PC-3 (cell line): ENCODE data around the gene ZDHHC24. TPM values are rescaled to one million over a fixed set of nuclear protein-coding genes. Genes with fewer than 3 reads are reported as not detected.

Experiments used
- ATAC-seq: fragments of 200-7000 bp; cut with Tn5 transposase; 2 replicates; pipeline ENCODE4 v1.9.1; 2020; ENCODE audit warnings: mild to moderate bottlenecking, moderate library complexity
- BruUV-seq: library from RNA; stranded (reverse); fragments of 400-500 nt; replicated peaks from 2 replicates; lab custom pipeline; 2021; lab: Mats Ljungman, UMichigan
- CTCF ChIA-PET: fragments of 300-600 bp; sonication (Branson Sonifier 250); formaldehyde crosslinking; loops from one replicate; lab custom pipeline; 2022; ENCODE audit warnings: antibody characterized with exemption; lab: Charles Lee
- POLR2A ChIA-PET: fragments of 300-600 bp; sonication (Branson Sonifier 250); formaldehyde crosslinking; loops from one replicate; lab custom pipeline; 2022; ENCODE audit warnings: antibody characterized with exemption; ENCODE audit not compliant: unreplicated experiment; lab: Charles Lee
- DNase-seq: peaks from one replicate; pipeline ENCODE4 v3.0.0-alpha.2; 2015
- H2AFZ ChIP-seq: fragments of 300-600 bp; sonication (generic); 2 replicates; pipeline ENCODE4 v1.6.0; 2016; ENCODE audit warnings: antibody characterized with exemption, low read length
- H3F3A ChIP-seq: fragments of 300-600 bp; sonication (generic); one replicate; pipeline ENCODE4 v1.6.0; 2017; ENCODE audit warnings: antibody characterized with exemption, low read length, control low read depth, mild to moderate bottlenecking; ENCODE audit not compliant: unreplicated experiment
- H3K27ac ChIP-seq: fragments of 300-600 bp; sonication (generic); 2 replicates; pipeline ENCODE4 v1.5.1; 2016; ENCODE audit warnings: mild to moderate bottlenecking, low read length
- H3K27me3 ChIP-seq: fragments of 300-600 bp; sonication (generic); 2 replicates; pipeline ENCODE4 v1.6.1; 2016; ENCODE audit warnings: low read length, mixed read lengths
- H3K36me3 ChIP-seq: fragments of 300-600 bp; sonication (generic); 2 replicates; pipeline ENCODE4 v1.6.1; 2016; ENCODE audit warnings: low read depth, mixed run types, low read length, mixed read lengths
- H3K4me1 ChIP-seq: fragments of 300-600 bp; sonication (generic); 2 replicates; pipeline ENCODE4 v1.5.1; 2016; ENCODE audit warnings: low read length; ENCODE audit not compliant: insufficient read depth
- H3K4me2 ChIP-seq: fragments of 300-600 bp; sonication (generic); 2 replicates; pipeline ENCODE4 v1.6.0; 2016; ENCODE audit warnings: low read length
- H3K4me3 ChIP-seq: fragments of 300-600 bp; sonication (generic); 2 replicates; pipeline ENCODE4 v1.5.1; 2016; ENCODE audit warnings: mild to moderate bottlenecking, low read length, mixed read lengths
- H3K79me2 ChIP-seq: fragments of 300-600 bp; sonication (generic); 2 replicates; pipeline ENCODE4 v1.6.1; 2017; ENCODE audit warnings: low read length, mixed read lengths
- H3K9ac ChIP-seq: fragments of 300-600 bp; sonication (generic); 2 replicates; pipeline ENCODE4 v1.6.0; 2016; ENCODE audit warnings: mild to moderate bottlenecking, low read length
- H3K9me2 ChIP-seq: fragments of 300-600 bp; sonication (generic); replicated peaks from 2 replicates; pipeline ENCODE4 v1.6.1; 2016; ENCODE audit warnings: mixed run types, low read length, mixed read lengths
- H3K9me3 ChIP-seq: fragments of 300-600 bp; sonication (generic); 2 replicates; pipeline ENCODE4 v1.6.1; 2016; ENCODE audit warnings: low read length, mixed read lengths
- H4K20me1 ChIP-seq: fragments of 300-600 bp; sonication (generic); 2 replicates; pipeline ENCODE4 v1.6.1; 2016; ENCODE audit warnings: low read length, mixed read lengths
- EZH2 ChIP-seq: fragments of 300-600 bp; sonication (generic); IDR thresholded peaks from one replicate; pipeline ENCODE4 v1.6.1; 2017; ENCODE audit warnings: antibody characterized with exemption, mild to moderate bottlenecking, low read length; ENCODE audit not compliant: unreplicated experiment
- EZH2phosphoT487 ChIP-seq: fragments of 300-600 bp; sonication (generic); IDR thresholded peaks from 2 replicates; pipeline ENCODE4 v1.6.1; 2018; ENCODE audit warnings: mild to moderate bottlenecking, antibody characterized with exemption, low read length, borderline replicate concordance
- intact Hi-C: fragments of 100-400 bp; cut with micrococcal nuclease; formaldehyde crosslinking; loops from 2 replicates; pipeline ENCODE4 v1.9.0; 2023
- total RNA-seq: library from RNA; depleted of rRNA; stranded (reverse); fragments of >200 nt; gene quantifications from 2 replicates; pipeline ENCODE4 v1.2.3, GENCODE V29; 2014
- TF ChIP-seq, protein P1 (sequence below): fragments of 300-600 bp; sonication (generic); conservative IDR thresholded peaks from 2 replicates; pipeline ENCODE4 v1.5.1; 2017; ENCODE audit warnings: antibody characterized with exemption, low read depth, mild to moderate bottlenecking, low read length

ZDHHC24 gene
- total RNA-seq, 1 experiment from 2014 or later = 15.1 TPM

DNA sequence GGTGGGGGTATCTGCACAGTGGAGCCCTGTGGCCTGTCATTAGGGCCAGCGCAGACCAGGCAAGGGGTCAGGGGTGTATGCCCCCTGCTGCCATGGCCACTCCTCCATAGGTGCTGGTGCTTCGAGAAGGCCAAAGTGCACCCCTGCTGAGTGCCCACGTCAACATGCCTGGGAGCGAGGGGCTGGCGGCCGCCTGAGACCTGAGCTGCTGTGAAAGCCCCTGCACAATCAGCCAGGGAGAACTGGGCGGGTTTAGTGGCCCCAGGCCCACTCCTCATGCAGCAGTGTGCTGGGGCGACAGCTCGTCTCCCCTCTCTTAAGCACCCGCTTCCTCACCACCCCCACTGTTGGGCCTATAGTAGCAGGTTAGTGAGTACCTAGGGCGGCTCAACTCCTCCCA is 14.0 kb downstream of the ZDHHC24 start:
- H3K27ac ChIP-seq = no peak overlapping the region
- H4K20me1 ChIP-seq = no peaks in the 10 kb centered on the region
- no peaks in the 10 kb centered on the region for H3K27me3 ChIP-seq
- TF ChIP-seq EZH2 (no peak), EZH2phosphoT487 (no peak)
- TF ChIP-seq, protein P1, sequence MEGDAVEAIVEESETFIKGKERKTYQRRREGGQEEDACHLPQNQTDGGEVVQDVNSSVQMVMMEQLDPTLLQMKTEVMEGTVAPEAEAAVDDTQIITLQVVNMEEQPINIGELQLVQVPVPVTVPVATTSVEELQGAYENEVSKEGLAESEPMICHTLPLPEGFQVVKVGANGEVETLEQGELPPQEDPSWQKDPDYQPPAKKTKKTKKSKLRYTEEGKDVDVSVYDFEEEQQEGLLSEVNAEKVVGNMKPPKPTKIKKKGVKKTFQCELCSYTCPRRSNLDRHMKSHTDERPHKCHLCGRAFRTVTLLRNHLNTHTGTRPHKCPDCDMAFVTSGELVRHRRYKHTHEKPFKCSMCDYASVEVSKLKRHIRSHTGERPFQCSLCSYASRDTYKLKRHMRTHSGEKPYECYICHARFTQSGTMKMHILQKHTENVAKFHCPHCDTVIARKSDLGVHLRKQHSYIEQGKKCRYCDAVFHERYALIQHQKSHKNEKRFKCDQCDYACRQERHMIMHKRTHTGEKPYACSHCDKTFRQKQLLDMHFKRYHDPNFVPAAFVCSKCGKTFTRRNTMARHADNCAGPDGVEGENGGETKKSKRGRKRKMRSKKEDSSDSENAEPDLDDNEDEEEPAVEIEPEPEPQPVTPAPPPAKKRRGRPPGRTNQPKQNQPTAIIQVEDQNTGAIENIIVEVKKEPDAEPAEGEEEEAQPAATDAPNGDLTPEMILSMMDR = no peak
- no peak for ATAC-seq
- H2AFZ ChIP-seq = no peak overlapping the region
- no peaks in the 10 kb centered on the region for H3K4me1 ChIP-seq
- DNase-seq = no peak
- H3K9ac ChIP-seq = no peak overlapping the region
- ChIA-PET POLR2A (interaction anchor here (0.6 kb wide), 1 partner anchor 65 kb away, joined by 4 read pairs; the partner anchor contains the start of gene PELI3), CTCF (no interaction called here)
- H3F3A ChIP-seq = no peaks in the 10 kb centered on the region
- intact Hi-C loops = no loop called here
- H3K79me2 ChIP-seq = no peaks in the 10 kb centered on the region
- H3K9me3 ChIP-seq = no peaks in the 10 kb centered on the region
- no TSS peak for BruUV-seq
- H3K4me3 ChIP-seq = no peak overlapping the region
- no peak overlapping the region for H3K4me2 ChIP-seq
- no peaks in the 10 kb centered on the region for H3K9me2 ChIP-seq
- no peaks in the 10 kb centered on the region for H3K36me3 ChIP-seq

DNA sequence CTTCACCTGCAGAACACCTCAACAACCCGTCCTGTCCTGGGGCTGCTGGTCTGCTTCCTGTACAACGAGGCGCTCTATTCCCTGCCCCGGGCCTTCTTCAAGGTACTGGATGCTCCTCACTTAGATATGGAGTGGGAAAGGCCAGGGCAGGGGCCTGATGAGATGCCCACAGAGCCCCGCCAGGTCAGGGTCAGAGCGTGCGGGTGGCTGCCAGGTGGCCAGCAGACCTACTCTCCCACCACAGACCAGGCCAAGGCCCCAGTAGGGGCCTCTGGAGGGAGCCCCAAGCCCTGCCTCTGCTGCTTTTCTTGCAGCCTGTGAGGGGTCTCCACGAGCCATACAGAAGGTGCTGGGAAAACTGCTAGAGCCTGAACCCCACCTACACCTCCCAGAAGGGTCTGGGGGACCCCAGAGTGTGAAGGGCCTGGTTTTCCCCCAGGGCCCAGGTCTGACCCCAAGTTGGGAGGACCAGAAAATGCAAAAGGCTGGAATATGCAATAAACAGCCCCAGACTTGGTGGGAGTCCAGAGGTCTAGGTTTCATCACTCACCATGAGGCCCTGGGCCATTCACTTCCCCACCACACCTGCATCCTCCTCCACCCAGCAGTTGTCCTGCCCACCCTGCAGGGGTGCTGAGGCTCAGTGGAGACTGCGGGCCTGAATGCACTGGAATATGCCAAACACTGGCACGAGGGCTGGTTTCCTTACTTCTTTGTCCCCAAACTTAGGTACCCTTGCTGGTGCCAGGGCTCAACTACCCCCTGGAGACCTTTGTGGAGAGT is 14.7 kb downstream of the ZDHHC24 start:
- no peak for TF ChIP-seq EZH2phosphoT487
- TF ChIP-seq, protein P1 = no peak
- no peak for TF ChIP-seq EZH2
- H3K9me2 ChIP-seq = no peaks in the 10 kb centered on the region
- intact Hi-C loops = no loop called here
- H3K4me1 ChIP-seq = no peaks in the 10 kb centered on the region
- no peaks in the 10 kb centered on the region for H3F3A ChIP-seq
- no peak for DNase-seq
- no peaks in the 10 kb centered on the region for H4K20me1 ChIP-seq
- CTCF ChIA-PET = no interaction called here
- H2AFZ ChIP-seq = no peak overlapping the region
- H3K27ac ChIP-seq = no peak overlapping the region
- H3K79me2 ChIP-seq = no peaks in the 10 kb centered on the region
- POLR2A ChIA-PET = interaction anchor here (0.6 kb wide), 1 partner anchor 64 kb away, joined by 4 read pairs; the partner anchor contains the start of gene PELI3
- H3K9ac ChIP-seq = no peak overlapping the region
- no peaks in the 10 kb centered on the region for H3K36me3 ChIP-seq
- no TSS peak for BruUV-seq
- no peaks in the 10 kb centered on the region for H3K27me3 ChIP-seq
- ATAC-seq = no peak
- H3K9me3 ChIP-seq = no peaks in the 10 kb centered on the region
- H3K4me2 ChIP-seq = no peak overlapping the region
- H3K4me3 ChIP-seq = no peak overlapping the region

DNA sequence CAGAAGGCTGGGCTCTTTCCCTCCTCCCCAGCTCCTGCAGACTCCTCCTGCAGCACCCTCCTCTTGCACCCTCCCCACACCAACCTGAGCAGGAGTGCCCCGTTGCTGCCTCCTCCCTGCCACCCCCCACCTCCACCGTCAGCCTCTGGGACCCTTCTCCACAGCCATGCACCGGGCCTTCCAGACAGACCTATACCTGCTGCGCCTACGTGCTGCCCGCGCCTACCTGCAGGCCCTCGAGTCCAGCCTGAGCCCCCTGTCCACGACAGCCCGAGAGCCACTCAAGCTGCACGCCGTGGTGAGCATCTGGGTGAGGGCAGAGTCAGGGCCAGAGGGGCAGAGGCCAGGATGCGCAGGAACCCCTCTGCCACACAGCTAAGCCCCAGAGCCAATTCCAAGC is 16.2 kb downstream of the ZDHHC24 start:
- Histone ChIP-seq H3K9ac (no peak overlapping the region), H3K27me3 (no peaks in the 10 kb centered on the region), H3K4me1 (no peaks in the 10 kb centered on the region), H4K20me1 (no peaks in the 10 kb centered on the region), H3F3A (no peaks in the 10 kb centered on the region), H3K4me3 (no peak overlapping the region), H3K9me3 (no peaks in the 10 kb centered on the region), H2AFZ (no peak overlapping the region), H3K36me3 (no peaks in the 10 kb centered on the region), H3K9me2 (no peaks in the 10 kb centered on the region), H3K27ac (no peak overlapping the region), H3K4me2 (no peak overlapping the region), H3K79me2 (no peaks in the 10 kb centered on the region)
- ATAC-seq = no peak
- intact Hi-C loops = no loop called here
- BruUV-seq = no TSS peak
- TF ChIP-seq EZH2phosphoT487 = no peak
- TF ChIP-seq EZH2 = no peak
- TF ChIP-seq, protein P1 = no peak
- ChIA-PET CTCF (interaction anchor here (0.6 kb wide), 1 partner anchor 32 kb away, joined by 3 read pairs; no protein-coding TSS in a partner anchor), POLR2A (no interaction called here)
- DNase-seq = no peak
